Neural cell (in vitro differentiated cells): ENCODE data around the gene BAZ2A.

Source experiments
- CTCF ChIP-seq: fragments of 450-650 bp; IDR thresholded peaks from 2 replicates; pipeline ENCODE4 v1.5.1; 2014; ENCODE audit warnings: antibody characterized with exemption, mild to moderate bottlenecking, moderate library complexity; ENCODE audit not compliant: poor library complexity, severe bottlenecking
- EP300 ChIP-seq: fragments of 450-650 bp; conservative IDR thresholded peaks from 2 replicates; pipeline ENCODE4 v1.6.1; 2014; ENCODE audit warnings: antibody characterized with exemption, mild to moderate bottlenecking, moderate library complexity; ENCODE audit not compliant: poor library complexity, severe bottlenecking
- MXI1 ChIP-seq: fragments of 450-650 bp; conservative IDR thresholded peaks from 2 replicates; pipeline ENCODE4 v1.6.1; 2014; ENCODE audit warnings: antibody characterized with exemption, mild to moderate bottlenecking; ENCODE audit not compliant: poor library complexity, severe bottlenecking

- TF ChIP-seq CTCF, result no peak
- TF ChIP-seq EP300, result no peak
- TF ChIP-seq MXI1, result no peak
Measured at GRCh38 chr12:56634242-56634836, 4.2 kb upstream of the BAZ2A start.
